Spleen (tissue), 7 donors: ENCODE results near the gene SLC7A10.

Experiments
- POLR2A ChIP-seq, 3 donors: fragments of 450-650 bp; IDR thresholded peaks; one replicate each; pipeline ENCODE4 v1.5.1; 2017; ENCODE audit warnings: antibody characterized with exemption in 3 of 3, mild to moderate bottlenecking in 1 of 3
- POLR2AphosphoS5 ChIP-seq, 3 donors: sonication (generic); formaldehyde crosslinking; IDR thresholded peaks; one replicate each; pipeline ENCODE4 v1.5.1; 2017; ENCODE audit warnings: antibody characterized with exemption in 3 of 3
- TF ChIP-seq, protein P1 (sequence below), 11 experiments: fragments of 200-600 bp in 7 of 11; fragments of 450-650 bp in 4 of 11; sonication (generic) in 4 of 11; IDR thresholded peaks in 8 of 11; conservative IDR thresholded peaks in 3 of 11; 1 replicate in 7 of 11; 2 replicates in 4 of 11; pipeline versions ENCODE4 v1.4.0 to v1.8.0; 2016 to 2021; ENCODE audit warnings: antibody characterized with exemption in 11 of 11, inconsistent platforms in 4 of 11, mild to moderate bottlenecking in 1 of 11
- donor health status: DM: no; HTN: no; CAD: no; lungs with moderate emphysema.
- donor health status: DM: no; HTN: no; CAD: no.
- donor health status: DM: no; HTN: no; CAD: no.

DNA sequence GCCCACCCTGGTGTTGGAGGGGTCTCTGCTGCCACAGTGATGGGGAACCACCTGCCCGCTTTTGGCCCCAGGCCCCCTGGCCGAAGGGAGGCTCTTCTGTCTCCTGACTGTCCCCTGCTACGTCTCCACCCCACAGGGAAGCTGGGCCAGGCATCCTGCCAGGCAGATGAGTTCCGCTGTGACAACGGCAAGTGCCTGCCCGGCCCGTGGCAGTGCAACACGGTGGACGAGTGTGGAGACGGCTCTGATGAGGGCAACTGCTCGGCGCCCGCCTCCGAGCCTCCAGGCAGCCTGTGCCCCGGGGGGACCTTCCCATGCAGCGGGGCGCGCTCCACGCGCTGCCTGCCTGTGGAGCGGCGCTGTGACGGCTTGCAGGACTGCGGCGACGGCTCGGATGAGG lies 20.5 kb downstream of the SLC7A10 start:
- TF ChIP-seq, protein P1, sequence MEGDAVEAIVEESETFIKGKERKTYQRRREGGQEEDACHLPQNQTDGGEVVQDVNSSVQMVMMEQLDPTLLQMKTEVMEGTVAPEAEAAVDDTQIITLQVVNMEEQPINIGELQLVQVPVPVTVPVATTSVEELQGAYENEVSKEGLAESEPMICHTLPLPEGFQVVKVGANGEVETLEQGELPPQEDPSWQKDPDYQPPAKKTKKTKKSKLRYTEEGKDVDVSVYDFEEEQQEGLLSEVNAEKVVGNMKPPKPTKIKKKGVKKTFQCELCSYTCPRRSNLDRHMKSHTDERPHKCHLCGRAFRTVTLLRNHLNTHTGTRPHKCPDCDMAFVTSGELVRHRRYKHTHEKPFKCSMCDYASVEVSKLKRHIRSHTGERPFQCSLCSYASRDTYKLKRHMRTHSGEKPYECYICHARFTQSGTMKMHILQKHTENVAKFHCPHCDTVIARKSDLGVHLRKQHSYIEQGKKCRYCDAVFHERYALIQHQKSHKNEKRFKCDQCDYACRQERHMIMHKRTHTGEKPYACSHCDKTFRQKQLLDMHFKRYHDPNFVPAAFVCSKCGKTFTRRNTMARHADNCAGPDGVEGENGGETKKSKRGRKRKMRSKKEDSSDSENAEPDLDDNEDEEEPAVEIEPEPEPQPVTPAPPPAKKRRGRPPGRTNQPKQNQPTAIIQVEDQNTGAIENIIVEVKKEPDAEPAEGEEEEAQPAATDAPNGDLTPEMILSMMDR (IDR thresholded peaks at IDR 0.05 in 8 of 11, conservative IDR thresholded peaks at IDR 0.05 in 3 of 11): no peak
- no peak for TF ChIP-seq POLR2A (IDR thresholded peaks at IDR 0.05)
- TF ChIP-seq POLR2AphosphoS5 (IDR thresholded peaks at IDR 0.05): no peak
